ENCODE results near the gene FOXA1.

Gene FOXA1

GRCh38 chr14:37594971-37595808 is at the start of gene FOXA1, which contains the start of gene TTC6:
Gene FOXA1, minus strand, starts transcription at chr14:37595249. Its CDS starts 277 bp downstream, at chr14:37594972.
Gene TTC6, plus strand, starts transcription at chr14:37595629. Its CDS starts 26,436 bp downstream, at chr14:37622065.
- no peak for FAIRE-seq
- no peak for DNase-seq (ENCODE audit: extremely low spot score, insufficient read length, low read depth)

GRCh38 chr14:37643701-37644100 is 48.7 kb upstream of the FOXA1 start:
- FAIRE-seq (no peak), DNase-seq (ENCODE audit: extremely low spot score, insufficient read length, low read depth) (no peak)

- no peak for DNase-seq (ENCODE audit: extremely low spot score, insufficient read length, low read depth)
These were observed 47.1 kb upstream of the FOXA1 start for GRCh38 chr14:37642125-37642524.

DNA sequence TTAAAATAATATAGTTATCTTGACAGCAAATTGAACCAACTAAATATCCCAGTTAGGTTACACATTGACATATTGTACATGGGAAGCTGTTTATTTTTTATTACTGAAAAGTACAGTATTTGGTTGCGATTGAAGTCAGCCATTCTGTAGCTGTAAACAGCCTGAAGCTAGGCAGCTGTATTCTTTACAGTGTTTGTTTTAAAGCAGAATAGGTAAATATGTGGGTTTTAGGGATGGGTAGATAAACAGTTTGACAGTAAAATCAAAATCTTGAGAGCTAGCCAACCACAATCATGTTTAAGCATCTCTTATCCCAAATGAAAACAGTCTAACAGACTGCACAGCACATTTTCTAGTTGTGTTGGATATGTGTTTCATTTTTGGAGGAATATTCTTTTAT is 46.1 kb upstream of the FOXA1 start:
- DNase-seq (ENCODE audit: extremely low spot score, insufficient read length, low read depth), result no peak
- no peak for FAIRE-seq

More at GRCh38 chr14:37642125-37642524, 47.1 kb upstream of the FOXA1 start:
- no peak for FAIRE-seq

DNA sequence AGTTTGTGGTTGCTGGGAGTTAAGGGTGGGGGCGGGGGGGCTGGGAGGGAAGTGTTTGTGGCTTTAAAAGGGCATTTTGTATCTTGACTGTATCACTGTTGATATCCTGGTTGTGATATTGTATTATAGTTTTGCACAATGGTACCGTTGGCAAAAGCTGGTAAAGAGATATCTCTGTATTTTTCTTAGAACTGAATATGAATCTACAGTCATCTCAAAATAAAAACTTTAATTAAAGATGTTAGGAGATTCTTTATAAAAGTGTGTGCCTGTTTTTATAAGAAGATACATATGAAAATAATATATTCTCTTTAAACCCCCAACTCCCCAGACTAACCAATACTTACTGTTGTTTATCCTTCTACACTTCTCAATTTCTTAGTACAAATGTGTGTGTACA is 43.5 kb upstream of the FOXA1 start:
- no peak for FAIRE-seq
- no peak for DNase-seq (ENCODE audit: extremely low spot score, insufficient read length, low read depth)

DNA sequence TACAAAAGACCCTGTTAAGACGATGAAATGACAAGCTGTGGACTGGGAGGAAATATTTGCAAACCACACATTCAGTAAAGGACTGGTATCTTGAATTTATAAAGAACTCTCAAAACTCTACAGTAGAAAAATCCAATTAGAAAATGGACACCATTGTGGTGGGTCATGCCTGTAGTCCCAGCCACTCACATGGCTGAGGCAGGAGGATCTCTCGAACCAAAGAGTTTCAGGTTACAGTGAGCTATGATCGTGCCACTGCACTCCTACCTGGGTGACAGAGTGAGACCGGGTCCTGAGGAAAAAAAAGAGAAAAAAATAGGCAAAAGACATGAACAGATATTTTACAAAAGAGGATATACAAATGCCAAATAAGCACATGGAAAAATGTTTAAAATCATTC is 42.3 kb upstream of the FOXA1 start:
- DNase-seq (ENCODE audit: extremely low spot score, insufficient read length, low read depth) (no peak), FAIRE-seq (no peak)

DNA sequence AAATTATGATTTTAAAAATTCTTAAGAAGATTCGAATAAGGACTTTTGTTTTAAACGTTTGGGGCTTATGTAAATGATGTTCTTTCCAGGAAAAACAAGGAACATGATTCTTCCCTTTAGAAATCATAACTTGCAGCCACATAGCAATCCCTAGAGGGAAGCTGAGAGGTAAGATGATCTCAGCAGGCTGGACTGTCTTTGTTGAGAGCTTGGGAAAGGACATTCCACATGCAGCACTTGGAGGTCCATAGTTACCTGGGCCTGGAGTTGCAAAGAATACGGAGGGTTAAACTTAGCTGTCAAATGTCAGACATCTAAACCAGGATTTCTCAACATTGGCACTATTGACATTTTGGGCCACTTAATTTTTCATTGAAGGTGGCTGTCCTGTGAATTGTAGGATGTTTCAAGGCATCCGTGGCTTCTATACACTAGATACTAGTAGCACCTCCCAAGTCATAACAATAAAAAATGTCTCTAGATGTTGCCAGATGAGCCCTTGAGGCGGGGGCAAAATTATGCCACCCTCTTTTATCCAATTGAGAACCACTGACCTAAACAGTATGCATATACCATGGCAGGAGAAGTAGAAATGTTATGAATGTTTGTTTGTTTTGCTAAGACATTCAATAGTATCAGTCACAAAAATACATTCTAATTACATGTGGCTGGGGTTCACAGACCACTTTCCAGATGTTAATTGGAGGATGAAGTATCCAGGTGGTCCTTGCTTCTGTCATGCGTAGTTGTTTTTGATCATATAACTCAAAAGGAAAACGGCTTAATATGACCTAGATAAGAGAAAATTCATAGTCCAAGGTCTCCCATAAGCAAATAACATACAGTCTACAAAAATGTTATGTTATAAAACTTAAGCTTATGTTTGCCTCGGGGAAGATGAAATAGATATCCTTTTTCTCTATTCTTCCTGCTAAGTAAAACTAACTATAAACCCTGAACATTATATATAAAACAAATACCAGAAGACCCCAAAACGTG is 30.8 kb upstream of the FOXA1 start:
- no peak for FAIRE-seq
- DNase-seq (ENCODE audit: extremely low spot score, insufficient read length, low read depth), result no peak

GRCh38 chr14:37623971-37624370 is 28.9 kb upstream of the FOXA1 start:
- DNase-seq (ENCODE audit: extremely low spot score, insufficient read length, low read depth) (no peak), FAIRE-seq (no peak)

GRCh38 chr14:37623426-37623951 is 28.4 kb upstream of the FOXA1 start:
- no peak for FAIRE-seq

GRCh38 chr14:37622231-37622923 is 27.3 kb upstream of the FOXA1 start:
- FAIRE-seq, result no peak
- DNase-seq (ENCODE audit: extremely low spot score, insufficient read length, low read depth), result no peak

More at GRCh38 chr14:37623426-37623951, 28.4 kb upstream of the FOXA1 start:
- no peak for DNase-seq (ENCODE audit: extremely low spot score, insufficient read length, low read depth)

GRCh38 chr14:37620856-37621255 is 25.8 kb upstream of the FOXA1 start:
- DNase-seq (ENCODE audit: extremely low spot score, insufficient read length, low read depth) (no peak), FAIRE-seq (no peak)

- no peak for FAIRE-seq
- DNase-seq (ENCODE audit: extremely low spot score, insufficient read length, low read depth), result no peak
These were observed 23.5 kb upstream of the FOXA1 start for GRCh38 chr14:37618498-37619028.

DNA sequence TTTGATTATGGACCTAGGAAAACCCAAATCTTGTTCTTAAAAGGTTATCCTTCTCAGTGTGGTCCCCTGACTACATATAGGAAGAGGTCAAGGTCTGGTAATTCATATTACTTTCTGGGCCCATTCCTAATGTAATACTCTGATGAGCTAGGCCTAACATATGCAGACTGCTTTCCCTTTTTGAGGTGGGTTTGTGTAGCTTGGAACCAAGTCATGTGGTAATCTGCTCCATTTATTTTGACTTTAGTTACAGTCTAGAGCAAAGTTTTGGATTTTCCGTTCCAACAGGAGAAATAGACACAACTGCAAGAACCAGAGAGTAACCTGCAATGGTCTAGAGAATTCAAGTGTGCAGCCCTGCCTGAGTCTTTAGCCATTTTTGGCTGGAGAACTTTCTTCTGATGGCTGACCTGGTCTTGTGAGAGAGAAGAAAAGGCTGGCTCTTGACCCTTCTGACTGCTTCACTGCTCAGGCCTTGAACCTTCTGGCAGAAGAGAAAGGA is 22.9 kb upstream of the FOXA1 start:
- no peak for FAIRE-seq
- no peak for DNase-seq (ENCODE audit: extremely low spot score, insufficient read length, low read depth)

- FAIRE-seq (no peak), DNase-seq (ENCODE audit: extremely low spot score, insufficient read length, low read depth) (no peak)
These were observed 21.8 kb upstream of the FOXA1 start for GRCh38 chr14:37616853-37617252.

- FAIRE-seq, result no peak
These were observed 20.7 kb upstream of the FOXA1 start for GRCh38 chr14:37615582-37616289.

GRCh38 chr14:37610945-37611523 is 16.0 kb upstream of the FOXA1 start:
- FAIRE-seq (no peak), DNase-seq (ENCODE audit: extremely low spot score, insufficient read length, low read depth) (no peak)

More at GRCh38 chr14:37615582-37616289, 20.7 kb upstream of the FOXA1 start:
- no peak for DNase-seq (ENCODE audit: extremely low spot score, insufficient read length, low read depth)

DNA sequence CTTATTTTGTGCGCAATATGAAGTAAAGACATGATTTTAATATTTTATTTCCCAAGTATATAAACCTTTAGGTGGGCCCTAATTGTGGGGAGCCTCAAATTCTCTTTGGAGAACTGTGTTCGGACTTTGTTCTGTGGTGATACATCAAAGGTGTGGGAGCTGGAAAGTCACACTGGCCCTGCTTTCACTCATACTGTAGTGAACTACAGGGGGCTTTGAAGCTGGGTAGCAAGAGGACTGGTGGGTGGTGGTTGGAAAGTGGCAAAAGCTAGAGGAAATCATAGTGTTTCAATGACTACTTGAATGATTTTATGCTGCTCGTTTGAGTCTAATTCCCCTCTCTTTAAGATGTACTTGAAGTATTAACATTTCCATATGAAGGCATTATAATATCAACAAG is 13.6 kb upstream of the FOXA1 start:
- DNase-seq (ENCODE audit: extremely low spot score, insufficient read length, low read depth), result no peak
- FAIRE-seq, result no peak

GRCh38 chr14:37606678-37607077 is 11.6 kb upstream of the FOXA1 start:
- FAIRE-seq, result no peak
- no peak for DNase-seq (ENCODE audit: extremely low spot score, insufficient read length, low read depth)
